Measurements from ENCODE around the gene ZDHHC14. TPM values are rescaled to one million over a fixed set of nuclear protein-coding genes. Genes with fewer than 3 reads are reported as not detected.
"Not testable (repeated sequence)": the region's sequence is repeated elsewhere in the genome, so short reads cannot be mapped to it uniquely, and the experiment has no call there.

The ZDHHC14 gene
- total RNA-seq, 2 donors from 2014 or later, result 6.9 to 10.9 TPM

GRCh38 chr6:157461000-157461915 lies 80.3 kb downstream of the ZDHHC14 start:
- Mint-ChIP-seq H3K4me1 (ENCODE audit: low read depth in 2 of 2) (peaks cover 27 to 51% of the 10 kb centered on the region in 2 donors), H3K4me3 (peak overlapping the region; percentile 43)

GRCh38 chr6:157462956-157463742 lies 82.2 kb downstream of the ZDHHC14 start:
- Mint-ChIP-seq H3K4me3 (no peak overlapping the region), H3K27me3 (no peaks in the 10 kb centered on the region), H3K27ac (no peak overlapping the region), H3K9me3 (no peaks in the 10 kb centered on the region), H3K4me1 (ENCODE audit: low read depth in 2 of 2) (peaks cover 27 to 44% of the 10 kb centered on the region in 2 donors), H3K36me3 (no peaks in the 10 kb centered on the region)
- ATAC-seq, result no peak
- no peak for DNase-seq (ENCODE audit: low spot score)

More at GRCh38 chr6:157461000-157461915, 80.3 kb downstream of the ZDHHC14 start:
- Mint-ChIP-seq H3K36me3 (no peaks in the 10 kb centered on the region), H3K27ac (peak overlapping the region; percentile 60 to 63), H3K27me3 (peaks cover 0 to 3% of the 10 kb centered on the region in 2 donors), H3K9me3 (no peaks in the 10 kb centered on the region)
- DNase-seq (ENCODE audit: low spot score) (peak; percentile 89), ATAC-seq (peak; percentile 90)

DNA sequence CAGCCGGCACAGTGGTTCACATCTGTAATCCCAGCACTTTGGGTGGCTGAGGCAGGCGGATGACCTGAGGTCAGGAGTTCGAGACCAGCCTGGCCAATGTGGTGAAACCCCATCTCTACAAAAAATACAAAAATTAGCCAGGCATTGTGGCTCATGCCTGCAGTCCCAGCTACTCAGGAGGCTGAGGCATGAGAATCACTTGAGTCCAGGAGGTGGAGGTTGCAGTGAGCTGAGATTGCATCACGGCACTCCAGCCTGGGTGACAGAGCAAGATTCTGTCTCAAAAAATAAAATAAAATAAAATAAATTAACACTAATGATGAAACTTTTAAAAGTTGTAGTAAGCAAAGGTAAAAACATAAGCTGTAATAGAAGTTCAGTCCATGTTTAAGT lies 82.7 kb downstream of the ZDHHC14 start:
- peaks cover 27 to 47% of the 10 kb centered on the region in 2 donors for H3K4me1 Mint-ChIP-seq (ENCODE audit: low read depth in 2 of 2)
- not testable (repeated sequence) for ATAC-seq; DNase-seq (ENCODE audit: low spot score); H3K36me3 Mint-ChIP-seq; H3K4me3 Mint-ChIP-seq; H3K9me3 Mint-ChIP-seq; H3K27me3 Mint-ChIP-seq; H3K27ac Mint-ChIP-seq

DNA sequence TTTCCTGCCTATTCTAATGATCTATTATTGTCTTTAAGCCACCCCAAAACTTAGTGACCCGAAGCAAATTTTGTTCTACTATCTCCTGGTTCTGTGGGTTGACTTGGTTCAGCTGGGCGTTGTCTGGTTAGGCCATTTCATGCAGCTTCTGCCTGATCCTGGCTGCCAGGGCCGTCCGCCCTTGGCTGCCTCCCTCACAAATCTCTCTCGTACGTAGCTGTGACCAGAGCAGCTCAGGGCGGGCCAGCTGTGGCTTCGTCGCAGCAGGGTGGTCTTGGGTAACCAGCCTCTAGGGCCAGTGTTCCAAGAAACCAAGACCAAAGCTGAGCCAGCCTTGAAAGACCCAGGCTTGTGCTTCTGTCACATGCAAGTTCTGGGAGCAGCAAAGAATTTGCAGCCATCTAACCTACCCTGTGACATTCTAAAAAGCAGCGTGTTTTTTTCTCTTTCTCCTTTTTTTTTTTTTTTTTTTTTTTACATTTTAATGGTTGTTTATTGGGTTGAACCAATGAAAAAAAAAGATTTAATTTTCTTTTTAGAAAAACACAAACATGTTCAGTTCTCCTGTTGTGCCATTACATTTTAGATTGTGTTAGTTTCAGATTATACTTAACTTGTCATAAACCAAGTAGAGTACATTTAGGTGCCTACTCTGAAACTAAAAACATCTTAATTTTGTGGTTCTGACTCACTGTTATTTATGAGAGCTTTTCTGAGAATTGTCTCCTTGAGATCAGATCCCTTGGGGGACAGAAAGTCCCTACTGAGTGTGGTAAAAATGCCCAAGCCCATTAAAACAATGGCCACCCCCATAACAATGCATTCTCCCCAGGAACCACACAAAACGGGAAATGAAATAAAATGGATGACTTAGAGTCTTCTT lies 83.9 kb downstream of the ZDHHC14 start:
- Mint-ChIP-seq H3K4me3 (peak overlapping the region; percentile 74), H3K27me3 (no peaks in the 10 kb centered on the region), H3K36me3 (no peaks in the 10 kb centered on the region), H3K27ac (peak overlapping the region; percentile 85 to 89), H3K9me3 (no peaks in the 10 kb centered on the region), H3K4me1 (ENCODE audit: low read depth in 2 of 2) (peaks cover 28 to 52% of the 10 kb centered on the region in 2 donors)
- DNase-seq (ENCODE audit: low spot score), result no peak
- peak; percentile 79 to 80 for ATAC-seq

DNA sequence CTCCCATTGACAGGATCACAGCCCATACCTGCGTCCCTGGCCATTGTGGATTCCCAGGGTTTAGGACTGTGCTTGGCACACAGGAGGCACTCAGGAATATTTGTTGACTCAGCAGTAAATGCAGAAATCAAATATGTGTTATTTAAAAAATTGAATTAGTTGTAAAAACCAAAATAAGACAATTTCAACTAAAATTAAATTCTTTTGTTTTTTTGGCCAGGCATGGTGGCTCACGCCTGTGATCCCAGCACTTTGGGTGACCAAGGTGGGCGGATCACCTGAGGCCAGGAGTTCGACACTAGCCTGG lies 85.3 kb downstream of the ZDHHC14 start:
- ATAC-seq, result no peak
- H3K4me1 Mint-ChIP-seq (ENCODE audit: low read depth in 2 of 2), result peaks cover 20 to 42% of the 10 kb centered on the region in 2 donors
- DNase-seq (ENCODE audit: low spot score), result no peak
- no peaks in the 10 kb centered on the region for H3K36me3 Mint-ChIP-seq
- H3K27ac Mint-ChIP-seq, result no peak overlapping the region
- H3K4me3 Mint-ChIP-seq, result no peak overlapping the region
- H3K27me3 Mint-ChIP-seq, result no peaks in the 10 kb centered on the region
- H3K9me3 Mint-ChIP-seq, result no peaks in the 10 kb centered on the region

DNA sequence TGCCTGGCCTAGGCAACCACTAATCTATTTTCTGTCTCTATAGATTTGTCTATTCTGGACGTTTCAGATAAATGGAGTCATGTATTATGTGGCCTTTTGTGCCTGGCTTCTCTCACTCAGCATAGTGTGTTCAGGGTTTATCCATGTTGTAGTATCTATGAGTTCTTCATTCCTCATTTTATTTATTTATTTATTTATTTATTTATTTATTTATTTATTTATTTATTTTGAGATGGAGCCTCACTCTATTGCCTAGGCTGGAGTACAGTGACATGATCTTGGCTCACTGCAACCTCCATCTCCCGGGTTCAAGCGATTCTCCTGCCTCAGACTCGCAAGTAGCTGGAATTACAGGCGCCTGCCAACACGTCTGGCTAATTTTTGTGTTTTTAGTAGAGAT lies 86.3 kb downstream of the ZDHHC14 start:
- H3K27ac Mint-ChIP-seq, result peak overlapping the region in 1 of 2 donors; percentile 73
- ATAC-seq; H3K4me3 Mint-ChIP-seq; DNase-seq (ENCODE audit: low spot score); H3K9me3 Mint-ChIP-seq; H3K36me3 Mint-ChIP-seq; H3K27me3 Mint-ChIP-seq: not testable (repeated sequence)
- H3K4me1 Mint-ChIP-seq (ENCODE audit: low read depth in 2 of 2), result peaks cover 20 to 42% of the 10 kb centered on the region in 2 donors

DNA sequence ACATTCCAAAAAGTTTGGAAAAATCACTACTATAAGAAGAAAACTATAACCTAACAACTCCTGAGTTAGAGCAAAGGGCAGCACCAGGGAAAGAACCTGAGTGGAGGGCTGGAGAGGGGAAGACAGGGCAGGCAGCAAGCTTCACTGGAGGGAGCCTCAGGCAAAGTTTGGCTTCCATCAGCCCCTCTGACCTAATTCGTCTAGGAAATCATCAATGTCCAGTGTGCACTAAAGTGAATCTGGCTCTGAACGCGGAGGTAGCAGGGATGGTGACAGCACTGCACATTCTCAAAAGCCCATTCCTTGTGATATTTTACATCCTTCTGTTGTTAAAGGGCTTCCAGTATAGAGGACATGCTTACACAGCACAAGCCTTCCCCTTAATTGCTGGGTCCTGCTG lies 87.1 kb downstream of the ZDHHC14 start:
- H3K27me3 Mint-ChIP-seq, result no peaks in the 10 kb centered on the region
- H3K4me3 Mint-ChIP-seq, result no peak overlapping the region
- ATAC-seq (no peak), DNase-seq (ENCODE audit: low spot score) (no peak)
- no peaks in the 10 kb centered on the region for H3K36me3 Mint-ChIP-seq
- no peaks in the 10 kb centered on the region for H3K9me3 Mint-ChIP-seq
- H3K27ac Mint-ChIP-seq, result peak overlapping the region in 1 of 2 donors; percentile 73
- peaks cover 20 to 37% of the 10 kb centered on the region in 2 donors for H3K4me1 Mint-ChIP-seq (ENCODE audit: low read depth in 2 of 2)

GRCh38 chr6:157468574-157468973 lies 87.6 kb downstream of the ZDHHC14 start:
- no peaks in the 10 kb centered on the region for H3K36me3 Mint-ChIP-seq
- ATAC-seq (no peak), DNase-seq (ENCODE audit: low spot score) (no peak)
- H3K9me3 Mint-ChIP-seq, result no peaks in the 10 kb centered on the region
- H3K27ac Mint-ChIP-seq, result peak overlapping the region in 1 of 2 donors; percentile 87
- no peak overlapping the region for H3K4me3 Mint-ChIP-seq
- peaks cover 20 to 32% of the 10 kb centered on the region in 2 donors for H3K4me1 Mint-ChIP-seq (ENCODE audit: low read depth in 2 of 2)
- no peaks in the 10 kb centered on the region for H3K27me3 Mint-ChIP-seq

DNA sequence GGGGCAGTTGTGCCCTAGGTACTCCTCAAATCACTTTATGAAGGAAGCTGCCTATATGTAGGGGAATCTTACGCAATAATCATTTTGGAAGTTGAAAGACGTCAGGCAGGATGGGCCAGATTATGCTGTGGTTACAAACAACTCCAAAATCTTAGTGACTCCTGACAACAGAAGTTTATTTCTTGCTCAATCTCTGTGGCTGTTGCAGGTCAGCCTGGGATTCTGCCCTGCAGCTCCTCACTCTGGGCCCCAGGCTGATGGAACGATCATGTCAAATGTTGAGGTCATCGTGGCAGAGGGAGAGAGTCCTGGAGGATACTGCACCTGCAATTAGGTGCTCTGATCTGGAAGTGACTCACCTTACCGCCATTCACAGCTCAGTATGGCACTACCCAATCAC lies 88.4 kb downstream of the ZDHHC14 start:
- Mint-ChIP-seq H3K9me3 (no peaks in the 10 kb centered on the region), H3K27me3 (no peaks in the 10 kb centered on the region), H3K36me3 (no peaks in the 10 kb centered on the region), H3K4me3 (no peak overlapping the region), H3K4me1 (ENCODE audit: low read depth in 2 of 2) (peaks cover 22 to 34% of the 10 kb centered on the region in 2 donors), H3K27ac (peak overlapping the region in 1 of 2 donors; percentile 87)
- no peak for ATAC-seq
- no peak for DNase-seq (ENCODE audit: low spot score)

DNA sequence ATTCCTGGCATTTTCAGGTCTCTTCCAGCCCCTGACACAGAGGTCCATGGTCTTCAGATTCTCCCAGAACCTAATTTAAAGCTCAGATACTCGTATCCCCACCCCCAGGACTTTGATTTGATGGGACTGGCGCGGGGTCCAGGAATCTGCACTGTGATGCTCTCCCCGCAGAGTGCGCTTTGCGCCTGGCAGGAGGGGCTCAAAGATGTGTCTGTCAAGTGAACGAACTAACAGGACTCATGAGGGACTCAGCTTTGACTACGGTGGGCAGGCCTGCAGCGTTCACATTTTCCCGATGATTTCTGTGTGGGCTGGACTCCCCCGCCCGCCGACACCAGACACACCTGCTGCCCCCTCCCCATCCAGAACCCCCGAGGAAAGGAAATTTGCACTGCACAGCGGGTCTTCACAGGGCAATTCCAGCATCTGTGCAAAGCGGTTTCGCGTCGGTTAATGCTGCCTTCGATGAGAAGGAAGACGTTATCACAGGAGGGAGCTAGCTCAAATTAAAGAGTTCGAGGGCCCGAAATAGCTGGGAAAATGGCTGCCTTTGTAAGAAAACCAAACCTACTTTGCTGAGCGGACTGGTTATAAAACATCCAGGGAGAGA lies 90.2 kb downstream of the ZDHHC14 start:
- no peak overlapping the region for H3K4me3 Mint-ChIP-seq
- H3K27me3 Mint-ChIP-seq, result no peaks in the 10 kb centered on the region
- H3K4me1 Mint-ChIP-seq (ENCODE audit: low read depth in 2 of 2), result peaks cover 23 to 37% of the 10 kb centered on the region in 2 donors
- H3K27ac Mint-ChIP-seq, result no peak overlapping the region
- no peak for DNase-seq (ENCODE audit: low spot score)
- H3K36me3 Mint-ChIP-seq, result peaks cover 5% of the 10 kb centered on the region
- no peaks in the 10 kb centered on the region for H3K9me3 Mint-ChIP-seq
- no peak for ATAC-seq

- no peaks in the 10 kb centered on the region for H3K27me3 Mint-ChIP-seq
- ATAC-seq (no peak), DNase-seq (ENCODE audit: low spot score) (no peak)
- no peak overlapping the region for H3K4me3 Mint-ChIP-seq
- H3K9me3 Mint-ChIP-seq, result no peaks in the 10 kb centered on the region
- peaks cover 5% of the 10 kb centered on the region for H3K36me3 Mint-ChIP-seq
- peaks cover 27 to 44% of the 10 kb centered on the region in 2 donors for H3K4me1 Mint-ChIP-seq (ENCODE audit: low read depth in 2 of 2)
- H3K27ac Mint-ChIP-seq, result no peak overlapping the region
These were observed 91.1 kb downstream of the ZDHHC14 start for GRCh38 chr6:157471895-157472686.

DNA sequence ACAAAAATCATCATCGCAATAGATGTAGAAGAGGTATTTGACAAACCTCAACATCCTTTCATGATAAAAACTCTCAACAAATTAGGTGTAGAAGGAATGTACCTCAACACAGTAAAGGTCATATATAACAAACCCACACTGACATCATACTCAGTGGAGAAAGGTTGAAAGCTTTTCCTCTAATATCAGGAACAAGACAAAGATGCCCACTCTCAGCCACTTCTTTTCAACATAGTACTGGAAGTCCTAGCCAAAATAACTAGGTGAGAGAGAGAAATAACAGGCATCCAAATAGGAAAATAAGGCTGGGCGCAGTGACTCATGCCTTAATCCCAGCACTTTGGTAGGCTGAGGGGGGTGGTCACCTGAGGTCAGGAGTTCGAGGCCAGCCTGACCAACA lies 95.8 kb downstream of the ZDHHC14 start:
- Mint-ChIP-seq H3K4me3 (no peak overlapping the region), H3K9me3 (no peaks in the 10 kb centered on the region), H3K4me1 (ENCODE audit: low read depth in 2 of 2) (peaks cover 22 to 36% of the 10 kb centered on the region in 2 donors), H3K27ac (no peak overlapping the region), H3K36me3 (peaks cover 5% of the 10 kb centered on the region), H3K27me3 (no peaks in the 10 kb centered on the region)
- no peak for DNase-seq (ENCODE audit: low spot score)
- ATAC-seq, result no peak
